Measurements from ENCODE around the gene PCP2. TPM values are rescaled to one million over a fixed set of nuclear protein-coding genes. Genes with fewer than 3 reads are reported as not detected.

The PCP2 gene
- total and polyA plus RNA-seq, 2 of the 8 experiments (the other 6 are each of a cell fraction or from before 2014, with no cell fraction given): not detected

DNA sequence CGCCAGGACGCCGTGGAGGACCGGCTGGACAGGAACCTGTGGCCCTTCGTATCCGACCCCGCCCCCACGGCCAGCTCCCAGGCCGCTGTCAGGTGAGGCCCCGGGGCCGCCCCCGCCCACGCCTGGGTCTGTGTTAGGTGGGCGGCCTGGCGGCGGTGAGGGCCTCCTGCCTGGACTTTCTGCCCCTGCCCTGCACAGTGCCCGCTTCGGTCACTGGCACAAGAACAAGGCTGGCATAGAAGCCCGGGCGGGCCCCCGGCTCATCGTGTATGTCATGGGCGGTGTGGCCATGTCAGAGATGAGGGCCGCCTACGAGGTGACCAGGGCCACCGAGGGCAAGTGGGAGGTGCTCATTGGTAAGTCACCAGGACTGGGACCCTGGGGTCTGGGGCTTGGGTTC is 13.6 kb upstream of the PCP2 start (continued):
- no peak for TF ChIP-seq SP2 (IDR thresholded peaks at IDR 0.05; ENCODE audit: low read length)
- no peak for TF ChIP-seq CEBPB (IDR thresholded peaks at IDR 0.05; ENCODE audit: low read depth, low read length)
- TF ChIP-seq CHD2 (IDR thresholded peaks at IDR 0.05; ENCODE audit: low read length): no peak
